HCT116 (cell line): ENCODE measurements around the gene PPP1R14C.

Source experiments
- ELF1 ChIP-seq: IDR thresholded peaks from 2 replicates; pipeline ENCODE4 v1.6.1; 2012; ENCODE audit warnings: low read depth, borderline replicate concordance
- POLR2A ChIP-seq: IDR thresholded peaks from 2 replicates; pipeline ENCODE4 v1.7.0; 2011; ENCODE audit warnings: borderline replicate concordance; ENCODE audit not compliant: insufficient read depth, insufficient read length; ENCODE audit errors: extremely low read depth
- SIN3A ChIP-seq: IDR thresholded peaks from 2 replicates; pipeline ENCODE4 v1.6.1; 2012; ENCODE audit warnings: low read depth
- ZFX ChIP-seq: fragments of 450-650 bp; IDR thresholded peaks from 2 replicates; pipeline ENCODE4 v1.6.1; 2017
- TF ChIP-seq, protein P1 (sequence below): IDR thresholded peaks from 2 replicates; pipeline ENCODE4 v1.6.1; 2012
- TF ChIP-seq, protein P2 (sequence below), 3 experiments: fragments of 200-600 bp in 1 of 3; sonication (generic) in 1 of 3; IDR thresholded peaks in 2 of 3; conservative IDR thresholded peaks in 1 of 3; 2 replicates each; pipeline ENCODE4 v1.5.1; 2012 to 2017; ENCODE audit warnings: low read depth in 2 of 3, low read length in 2 of 3, antibody characterized with exemption in 1 of 3, borderline replicate concordance in 1 of 3, control low read depth in 1 of 3, mild to moderate bottlenecking in 1 of 3, mixed read lengths in 1 of 3, mixed run types in 1 of 3, moderate library complexity in 1 of 3; ENCODE audit not compliant: insufficient read depth in 1 of 3
- TF ChIP-seq, protein P3 (sequence below): IDR thresholded peaks from 2 replicates; pipeline ENCODE4 v1.6.1; 2012

DNA sequence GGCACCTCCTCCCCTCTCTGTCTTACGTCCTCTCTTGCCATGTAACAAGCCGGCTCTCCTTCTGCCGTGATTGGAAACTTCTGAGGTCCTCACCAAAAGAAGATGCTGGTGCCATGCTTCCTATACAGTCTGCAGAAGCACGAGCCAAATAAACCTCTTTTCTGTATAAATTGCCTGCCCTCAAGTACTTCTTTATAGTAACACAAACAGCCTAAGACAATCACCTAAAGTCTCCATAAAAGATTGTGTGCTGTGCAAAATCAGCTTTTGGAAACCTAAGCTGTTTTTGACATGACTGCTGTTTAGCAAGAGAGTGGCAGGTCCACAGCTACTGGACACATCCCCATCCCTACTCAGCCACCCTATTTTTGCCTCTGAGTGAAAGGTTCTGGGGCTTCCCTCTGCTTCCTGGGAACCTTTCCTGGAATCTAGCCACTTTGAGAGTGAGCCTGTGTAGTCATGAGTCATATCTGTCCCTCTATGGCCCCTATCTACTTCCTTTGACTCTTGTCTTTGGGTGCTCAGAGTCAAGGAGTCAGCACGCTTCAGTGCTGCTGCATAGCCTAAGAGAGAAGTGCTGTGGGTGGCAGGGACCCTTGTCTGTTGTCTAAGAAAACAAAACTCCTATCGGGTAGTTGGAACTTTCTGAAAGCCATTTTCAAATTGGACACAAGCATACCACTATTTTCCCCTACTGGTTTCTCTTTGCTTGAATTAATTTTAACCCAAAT is 110.0 kb downstream of the PPP1R14C start:
- TF ChIP-seq, protein P1, sequence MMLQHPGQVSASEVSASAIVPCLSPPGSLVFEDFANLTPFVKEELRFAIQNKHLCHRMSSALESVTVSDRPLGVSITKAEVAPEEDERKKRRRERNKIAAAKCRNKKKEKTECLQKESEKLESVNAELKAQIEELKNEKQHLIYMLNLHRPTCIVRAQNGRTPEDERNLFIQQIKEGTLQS: no peak
- TF ChIP-seq ZFX (no peak), POLR2A (no peak), ELF1 (no peak), SIN3A (no peak)
- TF ChIP-seq, protein P2, sequence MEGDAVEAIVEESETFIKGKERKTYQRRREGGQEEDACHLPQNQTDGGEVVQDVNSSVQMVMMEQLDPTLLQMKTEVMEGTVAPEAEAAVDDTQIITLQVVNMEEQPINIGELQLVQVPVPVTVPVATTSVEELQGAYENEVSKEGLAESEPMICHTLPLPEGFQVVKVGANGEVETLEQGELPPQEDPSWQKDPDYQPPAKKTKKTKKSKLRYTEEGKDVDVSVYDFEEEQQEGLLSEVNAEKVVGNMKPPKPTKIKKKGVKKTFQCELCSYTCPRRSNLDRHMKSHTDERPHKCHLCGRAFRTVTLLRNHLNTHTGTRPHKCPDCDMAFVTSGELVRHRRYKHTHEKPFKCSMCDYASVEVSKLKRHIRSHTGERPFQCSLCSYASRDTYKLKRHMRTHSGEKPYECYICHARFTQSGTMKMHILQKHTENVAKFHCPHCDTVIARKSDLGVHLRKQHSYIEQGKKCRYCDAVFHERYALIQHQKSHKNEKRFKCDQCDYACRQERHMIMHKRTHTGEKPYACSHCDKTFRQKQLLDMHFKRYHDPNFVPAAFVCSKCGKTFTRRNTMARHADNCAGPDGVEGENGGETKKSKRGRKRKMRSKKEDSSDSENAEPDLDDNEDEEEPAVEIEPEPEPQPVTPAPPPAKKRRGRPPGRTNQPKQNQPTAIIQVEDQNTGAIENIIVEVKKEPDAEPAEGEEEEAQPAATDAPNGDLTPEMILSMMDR (IDR thresholded peaks at IDR 0.05 in 2 of 3, conservative IDR thresholded peaks at IDR 0.05 in 1 of 3; ENCODE audit: borderline replicate concordance in 1 of 3, insufficient read depth in 1 of 3, low read depth in 2 of 3, low read length in 2 of 3): no peak
- TF ChIP-seq, protein P3, sequence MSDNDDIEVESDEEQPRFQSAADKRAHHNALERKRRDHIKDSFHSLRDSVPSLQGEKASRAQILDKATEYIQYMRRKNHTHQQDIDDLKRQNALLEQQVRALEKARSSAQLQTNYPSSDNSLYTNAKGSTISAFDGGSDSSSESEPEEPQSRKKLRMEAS: 0 out of 2 replicates have a peak, but pooled peaks have one; percentile 21
